SKM-1 treated with dmso at 0.1 percent for 144 hours (cell line): Measurements from ENCODE around the gene PANX2.
A peak's percentile ranks its signal among the peaks of the same experiment; 100 is the strongest.

Source experiments
- DNase-seq: peaks from one replicate; lab custom pipeline; 2025; ENCODE audit not compliant: unreplicated experiment; lab: John Stamatoyannopoulos, UW

PANX2 gene

GRCh38 chr22:50183141-50183971 lies 12.8 kb downstream of the PANX2 start:
- DNase-seq, result no peak

GRCh38 chr22:50184004-50184901 lies 13.7 kb downstream of the PANX2 start:
- no peak for DNase-seq

- DNase-seq, result no peak
Observed at GRCh38 chr22:50184902-50185374, 14.4 kb downstream of the PANX2 start.

GRCh38 chr22:50185375-50186087 lies 15.0 kb downstream of the PANX2 start, which contains the start of gene TRABD:
Gene TRABD (plus strand): TSS chr22:50185913. CDS start chr22:50193061, 7,148 bp downstream.
- peak; percentile 81 for DNase-seq

GRCh38 chr22:50186181-50186714 lies 15.7 kb downstream of the PANX2 start:
- no peak for DNase-seq

- DNase-seq, result no peak
Observed at GRCh38 chr22:50186761-50187523, 16.4 kb downstream of the PANX2 start.

- no peak for DNase-seq
Observed at GRCh38 chr22:50188356-50188755, 17.8 kb downstream of the PANX2 start.

- DNase-seq, result no peak
Observed at GRCh38 chr22:50189184-50189848, 18.8 kb downstream of the PANX2 start.

GRCh38 chr22:50189849-50190181 lies 19.3 kb downstream of the PANX2 start:
- no peak for DNase-seq

GRCh38 chr22:50190182-50190940 lies 19.8 kb downstream of the PANX2 start:
- peak; percentile 93 for DNase-seq

GRCh38 chr22:50190941-50191741 lies 20.6 kb downstream of the PANX2 start:
- DNase-seq, result peak; percentile 88

- DNase-seq, result peak; percentile 35
Observed at GRCh38 chr22:50192436-50193204, 22.1 kb downstream of the PANX2 start.

- no peak for DNase-seq
Observed at GRCh38 chr22:50193621-50194020, 23.1 kb downstream of the PANX2 start.

GRCh38 chr22:50194037-50194805 lies 23.7 kb downstream of the PANX2 start:
- DNase-seq, result no peak

- no peak for DNase-seq
Observed at GRCh38 chr22:50196256-50196655, 25.7 kb downstream of the PANX2 start.

GRCh38 chr22:50197000-50197800 lies 26.7 kb downstream of the PANX2 start:
- no peak for DNase-seq
